H1 (cell line): ENCODE measurements around the gene FOXD4L6. TPM values are rescaled to one million over a fixed set of nuclear protein-coding genes. Genes with fewer than 3 reads are reported as not detected.
"Not testable (repeated sequence)": the region's sequence is repeated elsewhere in the genome, so short reads cannot be mapped to it uniquely, and the experiment has no call there.

Experiments
- CTCF ChIA-PET: fragments of 300-600 bp; sonication (Branson Sonifier 250); formaldehyde crosslinking; loops from one replicate; lab custom pipeline; 2021; ENCODE audit not compliant: partially characterized antibody; lab: Charles Lee
- POLR2A ChIA-PET: fragments of 300-600 bp; sonication (Branson Sonifier 250); formaldehyde crosslinking; loops from one replicate; lab custom pipeline; 2021; ENCODE audit warnings: inconsistent platforms; ENCODE audit not compliant: partially characterized antibody; lab: Charles Lee
- DNase-seq, 2 experiments: peaks; one replicate each; pipeline versions ENCODE4 v3.0.0 to v3.0.0-alpha.2; 2010 to 2022; ENCODE audit warnings: low spot score in 2 of 2, low read depth in 1 of 2, mixed read lengths in 1 of 2
- FAIRE-seq: peaks from 2 replicates; lab custom pipeline; 2011; peaks lifted over from hg19 to GRCh38; lab: Jason Lieb, UNC
- H2AFZ ChIP-seq: 2 replicates; pipeline ENCODE4 v1.8.1; 2012; ENCODE audit warnings: low read length, inconsistent platforms
- H2AK5ac ChIP-seq: 2 replicates; pipeline ENCODE4 v1.6.1; 2013; ENCODE audit warnings: low read depth, low read length
- H2BK120ac ChIP-seq: replicated peaks from 2 replicates; pipeline ENCODE3; 2013; ENCODE audit warnings: low read depth, low read length, inconsistent platforms
- H2BK12ac ChIP-seq: 2 replicates; pipeline ENCODE4 v1.6.1; 2013; ENCODE audit warnings: low read depth, low read length
- H2BK15ac ChIP-seq: 2 replicates; pipeline ENCODE4 v1.6.1; 2013; ENCODE audit warnings: low read length
- H2BK20ac ChIP-seq: 2 replicates; pipeline ENCODE4 v1.6.1; 2013; ENCODE audit warnings: low read length
- H2BK5ac ChIP-seq: 2 replicates; pipeline ENCODE4 v1.6.1; 2013; ENCODE audit warnings: low read depth, low read length
- H3K14ac ChIP-seq: 2 replicates; pipeline ENCODE4 v1.6.1; 2013; ENCODE audit warnings: inconsistent platforms; ENCODE audit not compliant: insufficient read length
- H3K18ac ChIP-seq: 2 replicates; pipeline ENCODE4 v1.6.1; 2013; ENCODE audit warnings: low read length; ENCODE audit errors: extremely low read depth
- H3K23ac ChIP-seq: 2 replicates; pipeline ENCODE4 v1.6.1; 2013; ENCODE audit warnings: inconsistent platforms; ENCODE audit not compliant: insufficient read length
- H3K23me2 ChIP-seq: 2 replicates; pipeline ENCODE4 v1.6.1; 2013; ENCODE audit warnings: low read depth, low read length
- H3K27ac ChIP-seq: 2 replicates; pipeline ENCODE4 v1.6.1; 2011; ENCODE audit warnings: low read depth, low read length, inconsistent platforms
- H3K27me3 ChIP-seq, 4 experiments: replicated peaks in 1 of 4; 1 replicate in 1 of 4; 2 replicates in 3 of 4; pipeline versions ENCODE4 v1.6.1 to v1.8.1; 2011 to 2013; ENCODE audit warnings: low read length in 3 of 4, mild to moderate bottlenecking in 3 of 4, inconsistent platforms in 2 of 4, mixed read lengths in 2 of 4, moderate library complexity in 1 of 4; ENCODE audit not compliant: control insufficient read depth in 3 of 4, insufficient read depth in 3 of 4; ENCODE audit errors: extremely low read depth in 1 of 4
- H3K36me3 ChIP-seq, 4 experiments: 2 replicates each; pipeline versions ENCODE4 v1.6.1 to v1.8.1; 2011 to 2013; ENCODE audit warnings: mild to moderate bottlenecking in 4 of 4, low read length in 3 of 4, moderate library complexity in 2 of 4, control low read depth in 1 of 4, inconsistent platforms in 1 of 4; ENCODE audit not compliant: insufficient read depth in 4 of 4, control insufficient read depth in 2 of 4
- H3K4ac ChIP-seq: replicated peaks from 2 replicates; pipeline ENCODE3; 2013; ENCODE audit warnings: low read length, low read depth, mixed read lengths, inconsistent platforms; ENCODE audit not compliant: insufficient read length
- H3K4me1 ChIP-seq, 4 experiments: replicated peaks in 1 of 4; 1 replicate in 1 of 4; 2 replicates in 3 of 4; pipeline versions ENCODE4 v1.6.1 to v1.8.1; 2011 to 2013; ENCODE audit warnings: low read length in 3 of 4, inconsistent platforms in 2 of 4, mixed read lengths in 1 of 4; ENCODE audit not compliant: insufficient read depth in 4 of 4, control insufficient read depth in 3 of 4
- H3K4me2 ChIP-seq, 2 experiments: 2 replicates each; pipeline versions ENCODE4 v1.6.1 to v1.8.1; 2011 to 2013; ENCODE audit warnings: low read depth in 2 of 2, low read length in 2 of 2, control low read depth in 1 of 2, inconsistent platforms in 1 of 2, mild to moderate bottlenecking in 1 of 2; ENCODE audit not compliant: insufficient read depth in 1 of 2
- H3K4me3 ChIP-seq, 4 experiments: fragments of 200-600, 300-600 bp in 1 of 4; sonication (generic), shearing (Covaris generic), sonication (Bioruptor Twin) in 1 of 4; 2 replicates each; pipeline versions ENCODE4 v1.5.1 to v1.8.1; 2011 to 2016; ENCODE audit warnings: low read length in 4 of 4, low read depth in 3 of 4, control low read depth in 2 of 4, inconsistent platforms in 2 of 4, mild to moderate bottlenecking in 2 of 4, mixed read lengths in 1 of 4, moderate library complexity in 1 of 4; ENCODE audit not compliant: insufficient read depth in 2 of 4; ENCODE audit errors: extremely low read depth in 1 of 4
- H3K56ac ChIP-seq: replicated peaks from 2 replicates; pipeline ENCODE3; 2013; ENCODE audit warnings: low read depth, mild to moderate bottlenecking, mixed read lengths, low read length, inconsistent platforms; ENCODE audit not compliant: insufficient read length
- H3K79me1 ChIP-seq: 2 replicates; pipeline ENCODE4 v1.6.1; 2013; ENCODE audit warnings: low read depth, low read length, control low read depth
- H3K79me2 ChIP-seq, 2 experiments: 2 replicates each; pipeline versions ENCODE4 v1.6.1 to v1.8.1; 2012 to 2013; ENCODE audit warnings: low read length in 2 of 2, mild to moderate bottlenecking in 2 of 2, inconsistent platforms in 1 of 2; ENCODE audit not compliant: insufficient read depth in 2 of 2, control insufficient read depth in 1 of 2
- H3K9ac ChIP-seq, 4 experiments: replicated peaks in 1 of 4; 1 replicate in 1 of 4; 2 replicates in 3 of 4; pipeline versions ENCODE4 v1.6.1 to v1.8.1; 2011 to 2013; ENCODE audit warnings: low read depth in 3 of 4, low read length in 3 of 4, control low read depth in 2 of 4, mild to moderate bottlenecking in 2 of 4, moderate library complexity in 2 of 4, inconsistent platforms in 1 of 4; ENCODE audit errors: extremely low read depth in 1 of 4
- H3K9me3 ChIP-seq, 2 experiments: 2 replicates each; pipeline versions ENCODE4 v1.6.1 to v1.8.1; 2012 to 2013; ENCODE audit warnings: mild to moderate bottlenecking in 2 of 2, moderate library complexity in 2 of 2, control low read depth in 1 of 2, inconsistent platforms in 1 of 2, low read depth in 1 of 2, low read length in 1 of 2, mixed read lengths in 1 of 2; ENCODE audit not compliant: insufficient read depth in 2 of 2
- H4K20me1 ChIP-seq, 2 experiments: replicated peaks in 1 of 2; 2 replicates each; pipeline versions ENCODE3 to v1.8.1; 2011 to 2013; ENCODE audit warnings: inconsistent platforms in 2 of 2, low read length in 2 of 2, mild to moderate bottlenecking in 1 of 2; ENCODE audit not compliant: insufficient read depth in 2 of 2, control insufficient read depth in 1 of 2
- H4K5ac ChIP-seq: 2 replicates; pipeline ENCODE4 v1.6.1; 2013; ENCODE audit warnings: low read length, low read depth, mixed read lengths, inconsistent platforms; ENCODE audit not compliant: insufficient read length
- H4K8ac ChIP-seq: 2 replicates; pipeline ENCODE4 v1.8.0; 2013; ENCODE audit warnings: mild to moderate bottlenecking, moderate library complexity, low read length, inconsistent platforms; ENCODE audit not compliant: insufficient read depth; ENCODE audit errors: extremely low read depth
- H4K91ac ChIP-seq: replicated peaks from 2 replicates; pipeline ENCODE3; 2013; ENCODE audit warnings: low read length, mixed read lengths, inconsistent platforms; ENCODE audit not compliant: insufficient read length
- WGBS, 2 experiments: shearing (Covaris generic) in 1 of 2; methylation state at CpG; one replicate each; pipeline versions ENCODE4 v1.1.6 to v1.1.7; 2013 to 2015; ENCODE audit warnings: low lambda C conversion rate in 2 of 2, mixed read lengths in 2 of 2, inconsistent platforms in 1 of 2, low coverage in 1 of 2, missing lambda C conversion rate in 1 of 2; ENCODE audit not compliant: insufficient replicate concordance in 2 of 2, insufficient coverage in 1 of 2, insufficient read length in 1 of 2; ENCODE audit errors: extremely low coverage in 1 of 2, missing lambda C conversion rate in 1 of 2; 5-methylcytosine and 5-hydroxymethylcytosine counted together
- polyA plus RNA-seq, 7 experiments: library from polyadenylated mRNA; depleted of rRNA in 3 of 7; stranded (reverse) in 5 of 7; unstranded in 2 of 7; fragments of >200 nt in 5 of 7; fragments of 200-250 nt in 2 of 7; gene quantifications; 1 replicate in 5 of 7; 2 replicates in 1 of 7; 4 replicates in 1 of 7; pipeline versions ENCODE4 v1.2.1 to v1.2.3, GENCODE V29; 2011 to 2013; ENCODE audit warnings: missing spikeins in 2 of 7, mixed read lengths in 2 of 7
- total RNA-seq: library from RNA; stranded (reverse); fragmentation: NEBNext Ultra II Directional; extraction: Animal tissue kit (Norgen Biotek cat#: 25700); gene quantifications from 2 replicates; pipeline ENCODE4 v1.2.1, GENCODE V29; 2021

Gene FOXD4L6
- total and polyA plus RNA-seq, 2 of the 8 experiments (the other 6 are each of a cell fraction or from before 2014, with no cell fraction given) = 0.13 TPM; not detected in 1

GRCh38 chr9:41106472-41107116 is 21.9 kb downstream of the FOXD4L6 start:
- not testable (repeated sequence) for H3K9me3 ChIP-seq, H3K4ac ChIP-seq, H3K4me2 ChIP-seq

More at GRCh38 chr9:41106472-41107116, 21.9 kb downstream of the FOXD4L6 start:
- H4K5ac ChIP-seq, H4K8ac ChIP-seq, DNase-seq, H3K23me2 ChIP-seq, H3K14ac ChIP-seq, H2BK5ac ChIP-seq, H4K91ac ChIP-seq, H3K4me3 ChIP-seq, H2BK120ac ChIP-seq, H3K79me2 ChIP-seq, H2BK12ac ChIP-seq, H4K20me1 ChIP-seq, CTCF ChIA-PET, H2AFZ ChIP-seq, POLR2A ChIA-PET, H3K79me1 ChIP-seq, H3K18ac ChIP-seq, H3K9ac ChIP-seq, H2BK20ac ChIP-seq, H3K56ac ChIP-seq, H3K4me1 ChIP-seq, H2BK15ac ChIP-seq, H2AK5ac ChIP-seq, H3K36me3 ChIP-seq, H3K27me3 ChIP-seq, FAIRE-seq, H3K27ac ChIP-seq, H3K23ac ChIP-seq: not testable (repeated sequence)
- WGBS, 2 experiments = no CpG with 5 or more reads among the region's 34 CpGs
